Measurements from ENCODE around the gene GTPBP4.

Gene GTPBP4

GRCh38 chr10:968546-969199, 19.6 kb upstream of the GTPBP4 start:
- DNase-seq, result no peak

- DNase-seq, result no peak
Measured at GRCh38 chr10:969473-970150, 18.6 kb upstream of the GTPBP4 start.

GRCh38 chr10:970311-971149, 17.7 kb upstream of the GTPBP4 start:
- DNase-seq, result no peak

- no peak for DNase-seq
Measured at GRCh38 chr10:971150-971542, 17.1 kb upstream of the GTPBP4 start.

GRCh38 chr10:971613-972012, 16.6 kb upstream of the GTPBP4 start:
- no peak for DNase-seq

- DNase-seq, result no peak
Measured at GRCh38 chr10:972763-973162, 15.5 kb upstream of the GTPBP4 start.

- DNase-seq, result no peak
Measured at GRCh38 chr10:974038-974784, 14.0 kb upstream of the GTPBP4 start.

GRCh38 chr10:974785-975074, 13.5 kb upstream of the GTPBP4 start:
- no peak for DNase-seq

- DNase-seq, result no peak
Measured at GRCh38 chr10:976316-976715, 11.9 kb upstream of the GTPBP4 start.

- no peak for DNase-seq
Measured at GRCh38 chr10:978826-979421, 9.3 kb upstream of the GTPBP4 start.

- DNase-seq, result no peak
Measured at GRCh38 chr10:980468-981093, 7.7 kb upstream of the GTPBP4 start.

GRCh38 chr10:983401-983800, 4.8 kb upstream of the GTPBP4 start:
- no peak for DNase-seq

GRCh38 chr10:983971-984655, 4.1 kb upstream of the GTPBP4 start:
- DNase-seq, result no peak

GRCh38 chr10:985361-985760, 2.9 kb upstream of the GTPBP4 start:
- no peak for DNase-seq

- DNase-seq, result no peak
Measured at GRCh38 chr10:986137-986825, 2.0 kb upstream of the GTPBP4 start.

- no peak for DNase-seq
Measured at GRCh38 chr10:986881-987619, 1.2 kb upstream of the GTPBP4 start.

- no peak for DNase-seq
Measured at GRCh38 chr10:987620-987869, 689 bp upstream of the GTPBP4 start.

GRCh38 chr10:988667-989545, 672 bp downstream of the GTPBP4 start:
- DNase-seq, result no peak

- DNase-seq, result no peak
Measured at GRCh38 chr10:990808-991207, 2.6 kb downstream of the GTPBP4 start.

- DNase-seq, result no peak
Measured at GRCh38 chr10:992467-992866, 4.2 kb downstream of the GTPBP4 start.
